IPS-15b (cell line): Measurements from ENCODE around the gene EMCN.
"Not testable (repeated sequence)": the region's sequence is repeated elsewhere in the genome, so short reads cannot be mapped to it uniquely, and the experiment has no call there.

ENCODE experiments used
- H3K27me3 ChIP-seq: one replicate; pipeline ENCODE4 v1.6.1; 2013; ENCODE audit warnings: low read length; ENCODE audit not compliant: control insufficient read depth, insufficient read depth
- H3K36me3 ChIP-seq: one replicate; pipeline ENCODE4 v1.6.1; 2013; ENCODE audit warnings: low read length; ENCODE audit not compliant: control insufficient read depth, insufficient read depth
- H3K4me1 ChIP-seq: one replicate; pipeline ENCODE4 v1.6.1; 2013; ENCODE audit warnings: mild to moderate bottlenecking, low read length; ENCODE audit not compliant: control insufficient read depth, insufficient read depth
- H3K4me3 ChIP-seq: one replicate; pipeline ENCODE4 v1.5.1; 2013; ENCODE audit warnings: low read depth, low read length
- H3K9ac ChIP-seq: one replicate; pipeline ENCODE4 v1.6.1; 2013; ENCODE audit warnings: low read depth, mild to moderate bottlenecking, low read length
- H3K9me3 ChIP-seq: one replicate; pipeline ENCODE4 v1.6.1; 2013; ENCODE audit warnings: mild to moderate bottlenecking, low read length; ENCODE audit not compliant: control insufficient read depth, insufficient read depth

The EMCN gene

GRCh38 chr4:100424376-100424775, 93.4 kb downstream of the EMCN start:
- H3K9ac ChIP-seq: no peak overlapping the region
- H3K36me3 ChIP-seq: no peaks in the 10 kb centered on the region
- no peaks in the 10 kb centered on the region for H3K4me1 ChIP-seq
- no peaks in the 10 kb centered on the region for H3K27me3 ChIP-seq
- no peak overlapping the region for H3K4me3 ChIP-seq
- H3K9me3 ChIP-seq: no peaks in the 10 kb centered on the region

GRCh38 chr4:100422894-100423293, 94.9 kb downstream of the EMCN start:
- Histone ChIP-seq H3K36me3 (no peaks in the 10 kb centered on the region), H3K27me3 (no peaks in the 10 kb centered on the region), H3K9ac (no peak overlapping the region), H3K9me3 (no peaks in the 10 kb centered on the region), H3K4me3 (no peak overlapping the region), H3K4me1 (no peaks in the 10 kb centered on the region)

GRCh38 chr4:100421361-100421978, 96.4 kb downstream of the EMCN start:
- H3K4me3 ChIP-seq: no peak overlapping the region
- H3K27me3 ChIP-seq: no peaks in the 10 kb centered on the region
- no peaks in the 10 kb centered on the region for H3K4me1 ChIP-seq
- H3K9ac ChIP-seq: no peak overlapping the region
- no peaks in the 10 kb centered on the region for H3K36me3 ChIP-seq
- H3K9me3 ChIP-seq: no peaks in the 10 kb centered on the region

GRCh38 chr4:100420571-100420970, 97.3 kb downstream of the EMCN start:
- no peaks in the 10 kb centered on the region for H3K27me3 ChIP-seq
- H3K9ac ChIP-seq: no peak overlapping the region
- no peaks in the 10 kb centered on the region for H3K36me3 ChIP-seq
- H3K4me3 ChIP-seq: no peak overlapping the region
- no peaks in the 10 kb centered on the region for H3K4me1 ChIP-seq
- no peaks in the 10 kb centered on the region for H3K9me3 ChIP-seq

GRCh38 chr4:100417565-100417964, 100.3 kb downstream of the EMCN start:
- H3K4me1 ChIP-seq: no peaks in the 10 kb centered on the region
- no peaks in the 10 kb centered on the region for H3K9me3 ChIP-seq
- no peaks in the 10 kb centered on the region for H3K36me3 ChIP-seq
- no peak overlapping the region for H3K9ac ChIP-seq
- H3K27me3 ChIP-seq: no peaks in the 10 kb centered on the region
- no peak overlapping the region for H3K4me3 ChIP-seq

- H3K9ac ChIP-seq: no peak overlapping the region
- no peaks in the 10 kb centered on the region for H3K9me3 ChIP-seq
- no peaks in the 10 kb centered on the region for H3K4me1 ChIP-seq
- H3K4me3 ChIP-seq: no peak overlapping the region
- H3K27me3 ChIP-seq: no peaks in the 10 kb centered on the region
- no peaks in the 10 kb centered on the region for H3K36me3 ChIP-seq
These were observed 103.6 kb downstream of the EMCN start for GRCh38 chr4:100414016-100414790.

- Histone ChIP-seq H3K27me3 (no peaks in the 10 kb centered on the region), H3K36me3 (no peaks in the 10 kb centered on the region), H3K4me3 (no peak overlapping the region), H3K9ac (no peak overlapping the region), H3K9me3 (no peaks in the 10 kb centered on the region), H3K4me1 (no peaks in the 10 kb centered on the region)
These were observed 126.0 kb downstream of the EMCN start for GRCh38 chr4:100391863-100392262.

GRCh38 chr4:100391086-100391485, 126.7 kb downstream of the EMCN start:
- H3K9me3 ChIP-seq: no peaks in the 10 kb centered on the region
- no peaks in the 10 kb centered on the region for H3K27me3 ChIP-seq
- no peak overlapping the region for H3K4me3 ChIP-seq
- H3K36me3 ChIP-seq: no peaks in the 10 kb centered on the region
- no peaks in the 10 kb centered on the region for H3K4me1 ChIP-seq
- H3K9ac ChIP-seq: no peak overlapping the region

GRCh38 chr4:100386270-100386669, 131.6 kb downstream of the EMCN start:
- Histone ChIP-seq H3K9ac (no peak overlapping the region), H3K36me3 (no peaks in the 10 kb centered on the region), H3K4me3 (no peak overlapping the region), H3K9me3 (no peaks in the 10 kb centered on the region), H3K27me3 (no peaks in the 10 kb centered on the region), H3K4me1 (no peaks in the 10 kb centered on the region)

GRCh38 chr4:100380401-100380800, 137.4 kb downstream of the EMCN start:
- not testable (repeated sequence) for H3K27me3 ChIP-seq, H3K36me3 ChIP-seq, H3K9me3 ChIP-seq, H3K4me3 ChIP-seq, H3K4me1 ChIP-seq, H3K9ac ChIP-seq

GRCh38 chr4:100379583-100380105, 138.2 kb downstream of the EMCN start:
- H3K4me3 ChIP-seq: no peak overlapping the region
- H3K36me3 ChIP-seq: no peaks in the 10 kb centered on the region
- no peak overlapping the region for H3K9ac ChIP-seq
- no peaks in the 10 kb centered on the region for H3K27me3 ChIP-seq
- no peaks in the 10 kb centered on the region for H3K9me3 ChIP-seq
- no peaks in the 10 kb centered on the region for H3K4me1 ChIP-seq

- Histone ChIP-seq H3K9ac (no peak overlapping the region), H3K4me1 (no peaks in the 10 kb centered on the region), H3K27me3 (no peaks in the 10 kb centered on the region), H3K4me3 (no peak overlapping the region), H3K9me3 (no peaks in the 10 kb centered on the region), H3K36me3 (no peaks in the 10 kb centered on the region)
These were observed 145.4 kb downstream of the EMCN start for GRCh38 chr4:100372432-100372831.
